ENCODE results near the gene PTPRM. TPM values are rescaled to one million over a fixed set of nuclear protein-coding genes. Genes with fewer than 3 reads are reported as not detected.
"Not testable (repeated sequence)": the region's sequence is repeated elsewhere in the genome, so short reads cannot be mapped to it uniquely, and the experiment has no call there.

PTPRM gene
- polyA plus RNA-seq, 1 donor = 85.4 TPM

DNA sequence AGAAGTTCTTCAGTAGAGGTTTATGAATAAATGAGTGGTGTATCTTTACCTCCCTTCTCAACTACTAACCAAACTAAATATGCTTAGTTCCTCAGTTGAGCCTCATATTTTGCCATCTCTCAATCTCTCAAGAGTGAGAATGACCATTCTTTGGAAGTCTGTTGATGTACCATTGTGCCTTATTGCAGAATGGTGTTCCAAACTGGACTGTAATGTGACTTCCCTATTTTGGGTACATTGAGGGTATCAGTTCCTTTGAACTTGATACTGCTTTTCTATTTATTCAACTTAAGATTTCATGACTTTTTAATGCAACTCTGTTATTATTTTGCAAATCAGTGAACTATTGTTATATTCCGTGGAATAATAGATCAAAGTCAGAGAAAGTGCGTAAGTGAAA lies 159.4 kb downstream of the PTPRM start:
- no peak for DNase-seq (ENCODE audit: low read depth)

DNA sequence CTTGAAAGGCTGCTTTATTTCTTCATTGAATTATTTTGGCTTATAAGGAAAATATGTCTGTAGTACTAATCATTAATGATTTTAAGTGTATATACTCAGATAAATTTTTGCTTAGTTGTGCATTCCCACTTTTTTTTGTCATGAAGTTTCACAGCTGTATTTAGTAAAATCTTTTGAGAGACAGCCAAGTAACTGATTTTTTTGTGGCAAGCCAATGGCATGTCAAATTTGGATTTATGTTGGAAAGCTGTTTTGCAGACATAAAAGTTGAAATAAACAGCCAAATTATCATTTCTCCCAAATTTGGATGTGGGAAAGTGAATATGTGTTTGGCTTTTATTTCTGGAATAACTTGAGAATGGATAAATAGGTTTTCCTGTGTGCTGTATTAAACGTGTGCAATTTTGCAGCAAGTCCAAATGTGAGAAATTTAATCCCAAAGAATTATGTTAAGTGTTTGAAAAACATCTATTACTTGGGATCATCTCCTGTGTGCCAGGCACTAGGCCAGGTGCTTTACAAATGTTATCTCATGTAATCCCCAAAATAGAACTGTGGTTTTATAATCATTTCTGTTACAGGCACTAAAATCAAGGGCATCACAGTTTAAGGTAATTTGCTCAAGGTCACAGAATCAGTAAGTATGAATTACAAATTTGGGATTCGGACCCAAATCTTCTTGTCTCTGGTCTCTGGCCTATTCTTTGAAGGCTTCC lies 160.4 kb downstream of the PTPRM start:
- DNase-seq (ENCODE audit: low read depth) = no peak

DNA sequence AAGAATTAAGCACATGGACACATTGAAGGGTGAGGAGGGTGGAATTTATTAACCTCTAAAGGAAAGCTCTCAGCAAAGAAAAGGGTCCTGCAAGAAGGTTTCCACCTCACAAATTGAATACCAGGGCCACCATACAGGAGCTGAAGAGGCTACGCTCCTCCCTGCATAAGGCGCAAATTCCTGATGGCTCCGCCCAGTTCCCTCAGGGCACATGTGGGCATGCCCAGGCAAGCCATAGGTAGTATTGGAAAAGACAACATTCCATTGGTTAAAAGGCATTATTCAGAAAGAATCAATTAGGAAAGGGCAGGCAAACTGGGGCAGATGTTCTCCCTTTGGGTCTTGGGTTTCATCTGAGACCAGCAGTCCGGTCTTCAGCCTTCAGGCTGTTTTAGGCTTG lies 161.2 kb downstream of the PTPRM start:
- no peak for DNase-seq (ENCODE audit: low read depth)

DNA sequence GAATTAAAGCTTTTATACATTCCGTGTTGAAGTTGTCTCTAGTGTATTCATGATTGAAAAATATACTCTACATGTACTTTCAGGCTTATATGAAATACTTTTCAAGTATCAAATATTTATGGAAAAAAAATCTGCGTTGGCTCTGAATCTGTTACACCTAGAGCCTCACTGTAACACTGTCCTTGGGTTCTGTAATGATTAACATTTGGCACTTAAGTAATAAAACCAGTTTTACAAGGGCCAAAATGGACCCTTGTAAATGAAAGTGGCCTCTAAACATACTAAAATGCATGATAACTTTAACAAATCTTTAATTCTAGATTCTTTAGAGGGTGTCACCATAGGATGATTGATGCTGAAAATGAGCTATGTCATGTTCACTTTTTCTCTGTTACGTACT lies 162.8 kb downstream of the PTPRM start:
- DNase-seq (ENCODE audit: low read depth) = no peak

DNA sequence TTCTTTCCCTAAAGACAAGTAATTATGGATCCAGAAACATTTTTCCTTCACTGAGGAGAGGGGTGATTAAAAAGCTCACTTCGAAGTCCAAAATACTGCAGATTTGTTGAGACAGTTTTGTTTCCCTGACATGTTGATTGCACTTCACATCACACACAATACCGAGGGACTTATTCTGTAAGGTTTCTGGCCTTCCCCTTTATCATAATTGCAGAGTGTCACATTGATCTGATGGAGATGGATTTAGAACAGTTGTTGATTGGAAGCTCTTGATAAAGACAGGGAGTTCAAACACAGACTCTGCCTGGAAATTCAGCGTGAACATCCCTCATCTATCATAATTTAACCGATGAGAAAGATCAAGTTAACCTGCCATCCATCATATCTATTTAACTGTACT lies 163.6 kb downstream of the PTPRM start:
- no peak for DNase-seq (ENCODE audit: low read depth)

DNA sequence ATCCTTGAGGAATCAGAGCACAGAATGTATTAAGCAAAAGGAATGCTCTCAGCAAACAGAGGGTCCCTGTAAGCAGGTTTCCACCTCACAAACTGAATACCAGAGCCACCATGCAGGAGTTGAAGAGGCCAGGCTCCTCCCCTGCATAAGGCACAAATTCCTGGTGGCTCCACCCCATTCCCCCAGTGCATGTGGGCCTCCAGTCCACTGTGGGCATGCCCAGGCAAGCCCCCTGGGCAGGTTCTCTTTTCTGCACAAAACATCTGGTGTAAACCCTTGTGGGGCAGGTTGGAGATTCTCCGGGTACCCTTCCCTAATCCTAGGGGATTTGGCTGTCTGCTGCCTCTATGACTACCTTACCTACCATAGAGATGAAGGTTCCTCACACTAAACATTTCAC lies 166.5 kb downstream of the PTPRM start:
- no peak for DNase-seq (ENCODE audit: low read depth)

DNA sequence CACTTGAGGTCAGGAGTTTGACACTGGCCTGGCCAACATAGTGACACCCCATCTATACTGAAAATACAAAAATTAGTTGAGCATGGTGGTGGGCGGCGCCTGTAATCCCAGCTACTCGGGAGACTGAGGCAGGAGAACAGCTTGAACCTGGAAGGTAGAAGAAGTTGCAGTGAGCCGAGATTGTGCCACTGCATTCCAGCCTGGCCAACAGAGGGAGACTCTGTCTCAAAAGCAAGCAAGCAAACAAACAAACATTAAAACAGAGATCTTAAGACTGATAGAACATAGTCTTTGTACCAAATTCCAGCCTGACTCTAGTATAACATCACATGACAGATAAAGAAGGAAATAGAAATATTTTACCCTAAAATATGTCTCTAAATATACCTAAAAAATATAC lies 168.1 kb downstream of the PTPRM start:
- DNase-seq (ENCODE audit: low read depth) = no peak

DNA sequence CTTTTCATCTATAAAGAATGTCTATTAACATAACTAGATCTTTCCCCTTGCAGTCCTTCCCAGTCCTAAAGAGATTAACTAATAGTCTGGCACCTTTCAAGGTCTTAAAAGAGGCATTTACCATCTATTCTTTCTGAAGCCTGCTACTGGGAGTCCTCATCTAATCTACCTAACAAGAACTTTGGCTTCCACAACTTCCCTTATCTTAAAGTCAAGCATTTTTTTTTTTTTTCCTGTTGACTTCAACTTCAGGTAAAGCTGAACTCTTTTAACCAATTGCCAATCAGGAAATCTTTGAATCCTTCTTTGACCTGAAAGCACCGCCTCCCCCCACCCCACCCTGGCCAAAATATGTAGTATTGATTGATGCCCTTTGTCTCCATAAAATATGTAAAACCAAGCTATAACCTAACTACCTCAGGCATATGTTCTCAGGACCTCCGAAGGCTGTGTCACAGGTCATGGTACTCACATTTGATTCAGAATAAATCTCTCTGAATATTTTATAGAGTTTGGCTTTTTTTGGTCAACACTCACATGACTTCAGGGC lies 168.6 kb downstream of the PTPRM start:
- no peak for DNase-seq (ENCODE audit: low read depth)

DNA sequence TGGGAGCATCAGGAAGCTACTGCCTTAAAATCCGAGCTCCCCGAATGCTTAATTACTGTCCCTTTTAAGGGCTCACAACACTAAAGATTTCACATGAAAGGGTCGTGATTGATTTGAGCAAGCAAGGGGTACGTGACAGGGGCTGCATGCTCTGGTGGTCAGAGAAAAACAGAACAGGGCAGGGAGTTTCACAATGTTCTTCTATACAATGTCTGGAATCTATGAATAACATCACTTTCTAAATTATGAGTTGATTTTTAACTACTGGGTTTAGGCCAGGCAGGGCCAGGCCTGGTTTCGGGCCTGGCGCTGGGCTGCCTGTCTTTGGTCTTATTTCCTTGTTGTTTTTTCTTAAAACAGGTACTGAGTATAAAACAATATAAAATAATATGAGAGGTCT lies 169.4 kb downstream of the PTPRM start:
- not testable (repeated sequence) for DNase-seq (ENCODE audit: low read depth)

DNA sequence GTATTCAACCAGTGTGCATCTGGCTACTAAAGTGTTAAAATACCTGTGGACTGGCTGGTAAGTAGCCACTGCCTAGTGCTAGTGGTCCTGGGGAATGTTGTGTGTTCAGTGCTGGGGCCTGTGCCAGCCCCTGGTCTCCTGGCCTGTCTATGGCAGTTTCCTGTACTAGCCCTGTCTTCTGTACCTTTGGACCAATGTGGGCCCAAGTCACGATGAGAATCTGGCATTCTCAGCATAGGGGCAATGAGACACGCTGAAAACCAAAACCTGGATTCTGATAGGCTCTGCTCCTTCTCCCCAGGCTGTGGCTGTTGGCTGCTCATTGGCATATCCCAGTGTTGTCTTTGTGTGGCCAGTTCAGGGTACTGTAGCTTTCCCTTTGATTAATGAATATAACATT lies 170.4 kb downstream of the PTPRM start:
- DNase-seq (ENCODE audit: low read depth) = no peak

DNA sequence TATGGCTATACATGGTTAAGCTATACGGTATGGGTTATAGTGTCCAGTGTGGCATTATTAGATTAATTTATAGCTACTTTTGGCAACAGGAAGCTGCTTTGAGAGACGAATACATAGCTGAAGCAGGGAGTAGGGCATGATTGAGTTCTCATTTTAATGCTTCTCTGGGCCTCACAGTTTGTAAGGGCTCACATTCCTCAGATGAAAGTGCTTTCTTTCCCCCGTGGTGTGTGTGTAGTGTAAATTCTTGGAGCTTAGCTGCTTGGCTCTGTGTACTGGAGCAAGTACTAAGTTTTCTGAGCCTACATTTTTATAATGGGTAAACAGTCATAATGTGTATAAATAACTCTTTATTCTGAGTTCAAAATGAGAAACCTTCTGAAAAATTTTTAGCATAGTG lies 173.7 kb downstream of the PTPRM start:
- DNase-seq (ENCODE audit: low read depth) = no peak

DNA sequence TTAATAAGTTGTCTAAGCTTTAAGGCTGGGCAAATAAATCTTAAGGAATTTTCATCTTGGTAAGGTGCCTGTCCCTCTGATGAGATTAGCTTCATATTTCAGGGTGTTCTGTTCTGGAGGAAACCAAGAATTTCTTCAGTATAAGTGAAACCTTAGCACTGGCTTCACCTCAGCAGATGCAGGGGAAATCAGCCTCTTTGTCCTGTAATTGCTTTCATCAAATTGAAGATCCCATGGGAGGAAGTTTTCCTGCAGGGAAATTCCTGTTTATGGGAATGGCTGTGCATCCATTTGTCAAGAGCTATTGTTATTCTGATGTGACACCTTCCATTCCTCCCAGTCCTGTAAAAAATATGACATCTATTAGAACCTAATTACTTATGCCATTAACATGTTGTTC lies 174.5 kb downstream of the PTPRM start:
- DNase-seq (ENCODE audit: low read depth) = no peak

DNA sequence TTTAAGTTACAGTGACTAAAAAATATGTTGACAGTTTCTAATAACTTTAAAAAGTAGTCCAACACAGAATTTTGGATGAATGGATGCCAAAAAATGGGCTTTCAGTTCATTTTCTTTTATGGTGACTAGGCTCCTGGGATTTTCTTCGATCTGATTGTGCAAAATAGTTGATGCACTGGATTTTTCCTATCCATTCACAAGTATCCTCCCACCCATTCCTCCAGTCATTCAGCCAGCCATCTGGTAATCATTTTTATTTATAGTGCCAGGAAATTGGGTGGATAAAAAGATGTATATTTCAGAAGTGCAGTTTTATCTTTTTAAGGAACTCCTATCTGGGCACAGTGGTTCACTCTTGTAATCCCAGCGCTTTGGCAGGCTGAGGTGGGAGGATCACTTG lies 175.1 kb downstream of the PTPRM start:
- peak; percentile 35 for DNase-seq (ENCODE audit: low read depth)

DNA sequence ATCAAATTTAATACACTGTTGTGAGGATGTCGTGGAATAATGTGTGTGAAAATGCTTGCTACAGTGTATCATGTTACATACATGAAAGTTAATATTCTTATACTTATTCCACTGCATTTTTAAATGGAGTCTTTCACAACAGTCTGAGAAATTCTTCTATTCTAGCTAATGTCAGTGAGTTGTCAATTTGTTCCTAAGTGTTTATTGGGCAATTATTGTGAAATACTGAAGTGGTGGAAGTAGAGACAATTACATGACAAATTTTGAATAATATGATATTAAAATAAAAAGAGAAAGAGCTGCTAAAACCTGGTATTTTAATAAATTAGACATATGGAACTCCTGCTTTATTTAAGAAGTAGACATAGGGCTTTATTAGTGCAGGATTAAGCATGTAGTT lies 176.1 kb downstream of the PTPRM start:
- DNase-seq (ENCODE audit: low read depth) = no peak

DNA sequence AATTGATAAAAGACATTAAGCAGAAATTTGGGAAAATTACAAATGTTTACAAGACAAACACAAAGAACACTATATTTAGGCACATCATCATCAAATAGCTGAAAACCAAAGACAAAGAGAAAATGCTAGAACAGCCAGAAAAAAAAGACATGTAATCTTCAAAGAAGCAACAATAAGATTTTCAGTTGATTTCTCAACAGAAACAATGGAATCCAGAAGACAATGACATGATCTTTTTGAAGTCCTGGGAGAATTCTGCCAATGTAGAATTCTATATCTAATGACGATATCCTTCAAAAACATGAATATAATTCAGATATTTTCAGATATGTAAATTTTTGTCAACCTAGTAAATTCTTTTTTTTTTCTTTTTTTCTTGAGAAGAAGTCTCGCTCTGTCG lies 179.0 kb downstream of the PTPRM start:
- no peak for DNase-seq (ENCODE audit: low read depth)

DNA sequence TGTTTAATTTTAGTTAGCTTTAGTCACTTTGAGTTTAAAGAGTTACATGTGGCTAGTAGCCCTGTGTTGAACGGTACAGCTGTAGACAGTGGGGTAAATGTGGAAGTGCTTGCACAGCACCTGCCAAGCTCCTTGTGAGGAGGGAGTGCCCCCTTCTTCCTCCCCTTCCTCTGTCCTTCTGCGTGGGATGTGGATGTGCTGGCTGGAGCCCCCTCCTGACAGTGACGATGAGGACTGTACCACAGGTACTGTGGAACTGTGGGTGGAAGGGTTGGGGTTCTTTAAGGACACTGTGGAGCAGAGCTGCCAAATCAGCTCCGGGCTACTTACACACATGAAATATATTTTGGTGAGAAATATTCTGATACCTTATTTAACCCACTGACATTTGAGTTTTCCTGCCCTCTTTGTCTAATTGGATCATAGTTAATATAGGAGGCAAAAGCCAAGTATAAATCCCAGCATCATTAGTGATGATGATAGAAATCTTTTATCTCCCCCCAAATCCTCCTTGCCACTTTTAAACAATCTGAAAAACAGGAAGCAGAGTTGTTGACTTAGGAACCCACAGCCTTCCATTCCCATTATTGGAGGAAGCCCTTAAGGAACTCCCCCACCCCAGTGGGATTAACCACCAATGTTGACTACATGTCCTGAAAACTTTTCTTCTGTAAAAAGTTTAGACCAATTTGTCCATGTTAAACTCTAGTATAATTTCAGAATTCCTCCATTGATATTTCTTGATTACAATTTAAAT lies 181.3 kb downstream of the PTPRM start:
- DNase-seq (ENCODE audit: low read depth) = no peak

DNA sequence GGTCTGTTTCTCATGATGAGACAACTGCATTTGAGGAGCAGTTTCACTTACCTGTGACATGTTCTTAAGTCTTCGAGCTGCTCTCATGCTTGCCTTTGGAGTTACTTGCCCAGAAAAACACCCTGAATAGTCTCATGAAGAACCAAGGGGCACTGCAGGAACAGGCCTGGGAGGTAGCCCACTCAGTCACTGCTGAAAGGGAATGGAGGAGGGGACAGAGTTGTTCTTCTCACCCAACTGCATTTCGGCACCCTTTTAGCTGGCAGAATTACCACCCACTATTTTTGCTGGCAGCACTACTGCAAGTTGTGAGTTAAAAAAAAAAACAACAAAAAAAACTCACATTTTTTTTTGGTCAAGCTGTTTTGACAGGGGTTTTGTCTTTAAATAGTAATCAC lies 181.9 kb downstream of the PTPRM start:
- no peak for DNase-seq (ENCODE audit: low read depth)

DNA sequence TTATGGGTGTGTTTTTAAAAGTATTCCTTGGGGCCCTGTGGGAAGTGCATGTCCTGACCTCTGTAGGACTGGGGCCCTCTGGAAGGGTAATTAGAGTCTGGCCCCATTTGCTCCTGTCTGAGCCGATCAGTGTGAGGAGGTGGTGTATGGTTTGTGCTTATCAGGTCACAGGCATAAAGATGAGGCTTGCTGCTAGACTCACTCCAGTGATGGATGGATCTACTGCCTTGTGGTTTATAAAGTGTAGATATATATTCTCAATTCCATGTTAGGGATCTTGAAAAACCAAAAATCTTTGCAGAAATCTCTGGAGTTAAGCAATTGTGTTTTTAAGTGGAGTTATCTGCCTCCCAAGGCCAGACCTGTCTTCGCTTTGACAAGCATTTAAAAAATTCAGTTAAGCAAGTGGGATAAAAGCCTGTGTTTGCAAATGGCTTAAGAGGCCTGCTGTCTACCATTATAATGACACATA lies 182.4 kb downstream of the PTPRM start:
- DNase-seq (ENCODE audit: low read depth) = no peak

DNA sequence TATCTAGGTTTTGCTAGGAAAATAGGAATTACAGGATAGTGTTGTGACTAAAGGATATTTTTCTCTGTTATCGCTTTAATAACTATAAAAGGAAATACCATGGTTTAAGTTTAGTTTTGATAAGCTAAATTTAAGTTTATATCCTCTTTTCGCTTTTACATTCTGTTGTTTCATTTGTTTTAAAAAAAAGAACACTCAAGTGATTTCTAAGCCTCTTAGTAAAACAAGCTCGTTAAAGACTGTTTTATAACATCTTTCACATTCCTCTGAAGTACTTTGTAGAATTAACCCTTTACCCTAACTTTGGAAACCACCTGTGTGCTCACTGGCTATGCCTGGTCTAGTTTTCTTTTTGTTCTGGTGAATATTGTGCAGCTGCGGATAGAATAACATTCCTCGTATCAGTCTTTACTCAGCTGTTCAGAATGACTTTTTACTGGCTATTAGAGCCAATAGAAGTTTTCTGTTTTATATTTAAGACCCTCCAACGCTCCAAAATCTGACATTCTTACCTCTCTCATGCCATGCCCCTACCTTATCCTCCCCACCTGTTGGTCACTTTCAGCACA lies 183.1 kb downstream of the PTPRM start:
- DNase-seq (ENCODE audit: low read depth) = no peak

DNA sequence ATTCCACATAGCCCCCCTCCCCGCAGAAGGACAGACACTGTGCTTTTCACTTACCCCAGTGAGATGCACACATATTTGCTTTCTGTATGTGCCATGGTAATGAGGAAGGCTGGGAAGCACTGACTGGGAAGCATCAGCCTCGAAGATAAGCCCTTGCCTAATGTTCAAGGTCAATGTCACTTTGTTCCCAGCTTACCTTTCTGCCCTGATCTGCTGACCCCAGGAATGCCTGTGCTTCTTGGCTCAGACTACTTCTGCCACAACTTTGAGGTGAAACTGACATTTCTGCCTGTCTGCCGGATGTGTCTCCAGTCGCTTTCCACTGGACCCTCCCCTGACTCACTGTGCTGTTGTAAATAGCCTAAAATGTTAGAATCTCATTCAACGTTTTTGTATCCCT lies 183.8 kb downstream of the PTPRM start:
- no peak for DNase-seq (ENCODE audit: low read depth)

DNA sequence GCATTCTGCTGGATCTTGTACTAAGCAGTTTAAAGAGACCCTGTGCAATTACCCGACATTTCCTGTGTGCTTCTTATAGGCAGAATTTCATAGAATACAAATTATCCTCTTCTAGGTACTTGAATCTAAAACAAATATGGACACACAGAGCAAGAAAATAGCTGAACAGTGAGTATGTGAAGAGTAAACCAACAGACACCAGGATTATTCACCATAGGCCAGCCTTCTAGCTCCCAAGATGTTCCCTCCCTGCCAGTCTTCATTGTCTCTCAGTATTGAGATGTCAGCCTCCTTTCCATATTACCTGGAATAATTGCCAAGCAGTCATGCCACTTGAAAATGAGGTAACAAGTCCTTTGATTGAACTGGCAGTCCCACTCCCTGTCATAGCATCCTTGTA lies 187.1 kb downstream of the PTPRM start:
- DNase-seq (ENCODE audit: low read depth) = no peak

DNA sequence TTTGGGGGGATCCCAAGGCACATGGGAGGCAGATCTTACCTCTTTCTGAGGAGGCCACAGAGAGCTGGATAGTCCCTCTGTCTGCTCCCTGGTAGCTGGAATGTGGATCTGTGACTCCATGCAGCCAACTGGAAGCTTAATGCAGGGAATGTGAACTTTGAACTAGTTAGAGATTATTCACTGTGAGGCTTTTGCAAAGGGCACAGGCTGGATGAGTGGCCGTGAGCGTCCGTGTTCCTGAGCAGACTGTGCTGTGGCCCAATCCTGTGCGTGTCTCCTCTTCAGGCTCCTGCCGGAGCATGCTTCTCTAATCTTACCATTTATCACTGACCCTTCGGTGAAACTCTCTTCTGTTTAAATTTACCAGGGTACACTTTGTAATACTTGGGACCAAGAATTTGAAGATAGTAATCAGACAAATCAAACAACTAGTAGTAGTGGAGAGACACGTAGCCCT lies 187.6 kb downstream of the PTPRM start:
- DNase-seq (ENCODE audit: low read depth) = no peak

Measured in forelimb muscle (tissue), 1 donor.